PFSK-1 (cell line): Measurements from ENCODE around the gene JMJD1C.

Experiments
- FOXP2 ChIP-seq: optimal IDR thresholded peaks from 2 replicates; pipeline ENCODE3; 2011; ENCODE audit warnings: borderline replicate concordance, control low read depth, inconsistent platforms; ENCODE audit not compliant: insufficient read depth; ENCODE audit errors: extremely low read length, extremely low read depth
- POLR2AphosphoS5 ChIP-seq: IDR thresholded peaks from 2 replicates; pipeline ENCODE4 v1.6.1; 2012; ENCODE audit warnings: low read depth, mild to moderate bottlenecking, control low read depth, low read length, moderate library complexity
- SIN3A ChIP-seq: IDR thresholded peaks from 2 replicates; pipeline ENCODE4 v1.6.1; 2012; ENCODE audit warnings: mild to moderate bottlenecking, low read length, moderate library complexity, borderline replicate concordance; ENCODE audit not compliant: insufficient read depth
- TAF1 ChIP-seq: IDR thresholded peaks from 2 replicates; pipeline ENCODE4 v1.6.1; 2012; ENCODE audit warnings: low read length, control low read depth, borderline replicate concordance; ENCODE audit not compliant: insufficient read depth
- TF ChIP-seq, protein P1 (sequence below), 2 experiments: IDR thresholded peaks; 2 replicates each; pipeline versions ENCODE4 v1.6.1 to v1.8.0; 2011 to 2012; ENCODE audit warnings: low read depth in 2 of 2, low read length in 2 of 2, control low read depth in 1 of 2, inconsistent platforms in 1 of 2, mild to moderate bottlenecking in 1 of 2, moderate library complexity in 1 of 2; ENCODE audit not compliant: insufficient read depth in 1 of 2

JMJD1C gene

DNA sequence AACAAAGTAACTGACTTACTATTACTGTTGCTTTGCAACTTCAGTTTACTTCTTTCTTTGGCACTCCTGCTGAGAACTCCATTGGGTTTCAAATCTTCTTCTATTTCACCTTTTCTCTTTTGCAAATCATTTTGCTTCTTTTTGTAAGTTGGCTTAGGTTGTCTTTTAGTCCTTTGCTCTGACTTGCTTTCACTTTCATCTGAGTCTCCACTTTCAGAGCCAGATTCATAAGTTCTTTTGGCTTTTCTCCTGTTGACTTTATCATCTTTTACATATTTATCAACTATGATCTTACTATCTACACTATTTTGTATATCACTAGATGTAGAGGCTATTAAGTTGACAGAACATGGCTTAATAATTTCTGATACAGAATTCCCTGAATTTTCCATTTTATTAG is 259.2 kb downstream of the JMJD1C start:
- no peak for TF ChIP-seq TAF1
- TF ChIP-seq POLR2AphosphoS5: no peak
- no peak for TF ChIP-seq SIN3A
- no peak for TF ChIP-seq FOXP2
- TF ChIP-seq, protein P1, sequence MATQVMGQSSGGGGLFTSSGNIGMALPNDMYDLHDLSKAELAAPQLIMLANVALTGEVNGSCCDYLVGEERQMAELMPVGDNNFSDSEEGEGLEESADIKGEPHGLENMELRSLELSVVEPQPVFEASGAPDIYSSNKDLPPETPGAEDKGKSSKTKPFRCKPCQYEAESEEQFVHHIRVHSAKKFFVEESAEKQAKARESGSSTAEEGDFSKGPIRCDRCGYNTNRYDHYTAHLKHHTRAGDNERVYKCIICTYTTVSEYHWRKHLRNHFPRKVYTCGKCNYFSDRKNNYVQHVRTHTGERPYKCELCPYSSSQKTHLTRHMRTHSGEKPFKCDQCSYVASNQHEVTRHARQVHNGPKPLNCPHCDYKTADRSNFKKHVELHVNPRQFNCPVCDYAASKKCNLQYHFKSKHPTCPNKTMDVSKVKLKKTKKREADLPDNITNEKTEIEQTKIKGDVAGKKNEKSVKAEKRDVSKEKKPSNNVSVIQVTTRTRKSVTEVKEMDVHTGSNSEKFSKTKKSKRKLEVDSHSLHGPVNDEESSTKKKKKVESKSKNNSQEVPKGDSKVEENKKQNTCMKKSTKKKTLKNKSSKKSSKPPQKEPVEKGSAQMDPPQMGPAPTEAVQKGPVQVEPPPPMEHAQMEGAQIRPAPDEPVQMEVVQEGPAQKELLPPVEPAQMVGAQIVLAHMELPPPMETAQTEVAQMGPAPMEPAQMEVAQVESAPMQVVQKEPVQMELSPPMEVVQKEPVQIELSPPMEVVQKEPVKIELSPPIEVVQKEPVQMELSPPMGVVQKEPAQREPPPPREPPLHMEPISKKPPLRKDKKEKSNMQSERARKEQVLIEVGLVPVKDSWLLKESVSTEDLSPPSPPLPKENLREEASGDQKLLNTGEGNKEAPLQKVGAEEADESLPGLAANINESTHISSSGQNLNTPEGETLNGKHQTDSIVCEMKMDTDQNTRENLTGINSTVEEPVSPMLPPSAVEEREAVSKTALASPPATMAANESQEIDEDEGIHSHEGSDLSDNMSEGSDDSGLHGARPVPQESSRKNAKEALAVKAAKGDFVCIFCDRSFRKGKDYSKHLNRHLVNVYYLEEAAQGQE (IDR thresholded peaks at IDR 0.05; ENCODE audit: insufficient read depth in 1 of 2, low read depth in 2 of 2, low read length in 2 of 2): no peak

DNA sequence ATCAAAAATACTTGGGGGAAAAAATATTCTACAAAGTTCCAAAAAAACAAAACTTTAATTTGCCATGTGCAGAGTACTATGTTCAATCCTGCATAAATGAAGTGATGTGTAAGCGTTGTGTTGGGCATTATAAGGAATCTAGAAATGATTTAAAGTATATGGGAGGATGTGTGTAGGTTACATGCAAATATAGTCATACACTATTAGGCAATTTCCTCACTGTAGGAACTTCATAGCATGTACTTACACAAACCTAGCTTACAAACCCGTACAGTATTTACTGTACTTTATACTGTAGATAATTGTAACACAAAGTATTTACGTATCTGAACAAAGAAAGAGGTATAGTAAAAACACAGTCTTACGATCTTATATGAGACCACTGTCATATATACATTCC is 260.4 kb downstream of the JMJD1C start:
- TF ChIP-seq POLR2AphosphoS5: no peak
- TF ChIP-seq, protein P1 (IDR thresholded peaks at IDR 0.05; ENCODE audit: insufficient read depth in 1 of 2, low read depth in 2 of 2, low read length in 2 of 2): no peak
- TF ChIP-seq SIN3A: no peak
- no peak for TF ChIP-seq FOXP2
- no peak for TF ChIP-seq TAF1

DNA sequence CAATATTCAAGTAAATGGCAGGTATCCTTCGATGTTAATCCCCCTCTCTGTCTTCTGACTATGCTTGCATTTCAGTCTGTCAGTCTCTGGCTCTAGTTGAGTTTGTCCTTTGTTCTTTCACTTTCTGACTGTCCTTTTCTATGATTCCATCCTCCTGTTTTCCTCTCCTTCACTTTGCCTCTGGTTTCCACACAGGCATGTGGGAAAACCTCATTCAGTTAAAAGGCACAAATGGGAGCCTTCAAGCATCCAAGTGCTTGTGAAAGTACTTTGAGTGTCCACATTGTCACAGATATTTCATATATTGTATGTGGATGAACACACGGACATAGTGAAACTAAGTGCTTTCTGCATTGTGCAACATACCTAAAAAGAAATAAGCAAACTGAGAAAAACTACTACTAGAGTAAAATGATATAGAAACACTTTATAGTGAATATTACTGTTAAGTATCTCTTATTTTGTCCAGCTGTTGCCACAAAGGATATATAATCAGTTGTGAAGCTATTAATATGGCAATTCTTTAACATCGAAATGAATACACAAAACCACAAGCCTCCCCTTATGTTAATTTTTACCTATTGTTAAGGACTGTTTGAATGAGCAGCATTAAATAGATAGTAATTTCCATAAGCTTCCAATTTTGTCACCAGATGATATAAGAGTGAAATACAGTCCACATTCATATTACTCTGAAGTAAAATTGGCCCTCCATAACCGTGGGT is 260.9 kb downstream of the JMJD1C start:
- no peak for TF ChIP-seq FOXP2
- no peak for TF ChIP-seq SIN3A
- TF ChIP-seq, protein P1 (IDR thresholded peaks at IDR 0.05; ENCODE audit: insufficient read depth in 1 of 2, low read depth in 2 of 2, low read length in 2 of 2): no peak
- TF ChIP-seq TAF1: no peak
- TF ChIP-seq POLR2AphosphoS5: no peak

DNA sequence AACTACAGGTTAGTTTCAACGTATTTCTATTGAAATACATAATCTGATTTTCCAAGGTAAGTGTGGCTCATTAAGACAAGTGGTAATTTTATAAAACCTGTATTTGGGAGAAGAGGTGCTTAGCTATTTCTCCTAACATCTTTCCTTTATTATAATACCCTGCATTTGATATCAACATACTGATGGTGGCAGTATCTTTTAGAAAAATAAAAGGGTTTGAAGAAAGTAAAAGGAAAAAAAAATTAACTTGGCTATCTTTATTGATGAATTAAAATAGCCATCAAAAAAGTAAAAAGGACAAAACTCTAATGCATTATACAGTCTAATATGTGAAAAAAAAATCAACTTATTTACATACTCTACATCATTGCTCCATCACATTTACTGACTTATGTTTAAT is 264.7 kb downstream of the JMJD1C start:
- no peak for TF ChIP-seq SIN3A
- no peak for TF ChIP-seq FOXP2
- no peak for TF ChIP-seq POLR2AphosphoS5
- no peak for TF ChIP-seq TAF1
- TF ChIP-seq, protein P1 (IDR thresholded peaks at IDR 0.05; ENCODE audit: insufficient read depth in 1 of 2, low read depth in 2 of 2, low read length in 2 of 2): no peak
